NCI-H1694 treated with DMSO at 0.1 percent for 48 hours (cell line): Measurements from ENCODE around the gene STEAP4.
"Not testable (repeated sequence)": the region's sequence is repeated elsewhere in the genome, so short reads cannot be mapped to it uniquely, and the experiment has no call there.

Experiments
- DNase-seq: peaks from one replicate; lab custom pipeline; 2025; lab: John Stamatoyannopoulos, UW

STEAP4 gene

GRCh38 chr7:88312061-88312663 is 5.5 kb upstream of the STEAP4 start:
- DNase-seq, result no peak

- no peak for DNase-seq
Observed at GRCh38 chr7:88311675-88312036, 5.0 kb upstream of the STEAP4 start.

GRCh38 chr7:88310956-88311674 is 4.4 kb upstream of the STEAP4 start:
- DNase-seq, result no peak

GRCh38 chr7:88309819-88310218 is 3.1 kb upstream of the STEAP4 start:
- no peak for DNase-seq

- DNase-seq, result no peak
Observed at GRCh38 chr7:88307823-88308222, 1.1 kb upstream of the STEAP4 start.

GRCh38 chr7:88307412-88307811 is 718 bp upstream of the STEAP4 start:
- DNase-seq, result no peak

GRCh38 chr7:88305044-88305443 is 1.6 kb downstream of the STEAP4 start:
- no peak for DNase-seq

- DNase-seq, result no peak
Observed at GRCh38 chr7:88302486-88302885, 4.2 kb downstream of the STEAP4 start.

GRCh38 chr7:88301924-88302323 is 4.8 kb downstream of the STEAP4 start:
- no peak for DNase-seq

GRCh38 chr7:88300401-88300945 is 6.2 kb downstream of the STEAP4 start:
- DNase-seq, result no peak

- no peak for DNase-seq
Observed at GRCh38 chr7:88299126-88299525, 7.6 kb downstream of the STEAP4 start.

GRCh38 chr7:88293866-88294265 is 12.8 kb downstream of the STEAP4 start:
- no peak for DNase-seq

GRCh38 chr7:88291398-88292173 is 15.1 kb downstream of the STEAP4 start:
- DNase-seq, result no peak

- no peak for DNase-seq
Observed at GRCh38 chr7:88290491-88290890, 16.2 kb downstream of the STEAP4 start.

- DNase-seq, result no peak
Observed at GRCh38 chr7:88289564-88290025, 17.1 kb downstream of the STEAP4 start.

- no peak for DNase-seq
Observed at GRCh38 chr7:88281749-88282148, 24.9 kb downstream of the STEAP4 start.

- DNase-seq, result no peak
Observed at GRCh38 chr7:88280801-88281200, 25.9 kb downstream of the STEAP4 start.

- DNase-seq, result no peak
Observed at GRCh38 chr7:88279323-88279722, 27.4 kb downstream of the STEAP4 start.

GRCh38 chr7:88278881-88279280 is 27.8 kb downstream of the STEAP4 start:
- DNase-seq, result no peak

- no peak for DNase-seq
Observed at GRCh38 chr7:88276605-88277153, 30.0 kb downstream of the STEAP4 start.

GRCh38 chr7:88274856-88275255 is 31.8 kb downstream of the STEAP4 start:
- not testable (repeated sequence) for DNase-seq

GRCh38 chr7:88269586-88269985 is 37.1 kb downstream of the STEAP4 start:
- DNase-seq, result no peak
